Measurements from ENCODE around the gene HNF1A.

Gene HNF1A

GRCh38 chr12:120971299-120972180 is 6.8 kb upstream of the HNF1A start:
- H3K4me3 ChIP-seq (replicated peaks; ENCODE audit: insufficient read depth, low read length), result no peak overlapping the region
- peak; percentile 73 to 82 for DNase-seq (ENCODE audit: low read depth in 1 of 2, low spot score in 1 of 2)
- H3K27ac ChIP-seq (replicated peaks), result peak overlapping the region; percentile 34
- TF ChIP-seq SPI1 (IDR thresholded peaks at IDR 0.05; ENCODE audit: borderline replicate concordance, low read depth) (peak; percentile 65; the same call in 1 of the 2 replicates), POLR2AphosphoS5 (IDR thresholded peaks at IDR 0.05; ENCODE audit: low read depth) (peak; percentile 32; the same call in 1 of the 2 replicates), CTCF (IDR thresholded peaks at IDR 0.05; ENCODE audit: insufficient read depth, low read length) (peak; percentile 75), REST (IDR thresholded peaks at IDR 0.05; ENCODE audit: insufficient replicate concordance, low read depth) (no peak), GABPA (IDR thresholded peaks at IDR 0.05; ENCODE audit: low read depth) (peak; percentile 26; the same call in 1 of the 2 replicates)
- no peaks in the 10 kb centered on the region for H3K27me3 ChIP-seq (ENCODE audit: insufficient read depth, poor library complexity, severe bottlenecking)

GRCh38 chr12:120972870-120973543 is 5.3 kb upstream of the HNF1A start:
- peak in 1 of 2 experiments; percentile 21 for DNase-seq (ENCODE audit: low read depth in 1 of 2, low spot score in 1 of 2)
- H3K27ac ChIP-seq (replicated peaks), result no peak overlapping the region
- TF ChIP-seq SPI1 (IDR thresholded peaks at IDR 0.05; ENCODE audit: borderline replicate concordance, low read depth) (no peak), CTCF (IDR thresholded peaks at IDR 0.05; ENCODE audit: insufficient read depth, low read length) (no peak), GABPA (IDR thresholded peaks at IDR 0.05; ENCODE audit: low read depth) (no peak), REST (IDR thresholded peaks at IDR 0.05; ENCODE audit: insufficient replicate concordance, low read depth) (no peak), POLR2AphosphoS5 (IDR thresholded peaks at IDR 0.05; ENCODE audit: low read depth) (no peak)
- H3K27me3 ChIP-seq (ENCODE audit: insufficient read depth, poor library complexity, severe bottlenecking), result no peaks in the 10 kb centered on the region
- H3K4me3 ChIP-seq (replicated peaks; ENCODE audit: insufficient read depth, low read length), result no peak overlapping the region

GRCh38 chr12:120977531-120978295 is 630 bp upstream of the HNF1A start:
- H3K4me3 ChIP-seq (replicated peaks; ENCODE audit: insufficient read depth, low read length), result no peak overlapping the region
- no peak for TF ChIP-seq GABPA (IDR thresholded peaks at IDR 0.05; ENCODE audit: low read depth)
- no peak for TF ChIP-seq REST (IDR thresholded peaks at IDR 0.05; ENCODE audit: insufficient replicate concordance, low read depth)
- no peak overlapping the region for H3K27ac ChIP-seq (replicated peaks)
- no peaks in the 10 kb centered on the region for H3K27me3 ChIP-seq (ENCODE audit: insufficient read depth, poor library complexity, severe bottlenecking)
- no peak for DNase-seq (ENCODE audit: low read depth in 1 of 2, low spot score in 1 of 2)

Measured in HL-60 (cell line).